Astrocyte (in vitro differentiated cells and primary cell): ENCODE data around the gene SLC25A22. TPM values are rescaled to one million over a fixed set of nuclear protein-coding genes. Genes with fewer than 3 reads are reported as not detected.

ENCODE experiments used
- DNase-seq: peaks from one replicate; pipeline ENCODE4 v3.0.0-alpha.2; 2010; ENCODE audit warnings: low read depth
- FAIRE-seq: peaks from 2 replicates; lab custom pipeline; 2011; peaks lifted over from hg19 to GRCh38; lab: Jason Lieb, UNC
- H2AFZ ChIP-seq: 2 replicates; pipeline ENCODE4 v1.6.0; 2012; ENCODE audit warnings: low read depth, low read length, inconsistent platforms
- H3K27ac ChIP-seq: 2 replicates; pipeline ENCODE4 v1.5.1; 2011; ENCODE audit warnings: low read depth, low read length, inconsistent platforms
- H3K27me3 ChIP-seq: 2 replicates; pipeline ENCODE4 v1.6.0; 2011; ENCODE audit warnings: low read length, inconsistent platforms; ENCODE audit not compliant: insufficient read depth
- H3K36me3 ChIP-seq: 2 replicates; pipeline ENCODE4 v1.5.1; 2011; ENCODE audit warnings: low read length, inconsistent platforms; ENCODE audit not compliant: insufficient read depth
- H3K4me1 ChIP-seq: 2 replicates; pipeline ENCODE4 v1.5.1; 2011; ENCODE audit warnings: low read length, inconsistent platforms; ENCODE audit not compliant: insufficient read depth
- H3K4me2 ChIP-seq: 2 replicates; pipeline ENCODE4 v1.6.0; 2012; ENCODE audit warnings: low read length, inconsistent platforms
- H3K4me3 ChIP-seq: 2 replicates; pipeline ENCODE4 v1.5.1; 2011; ENCODE audit warnings: low read depth, mild to moderate bottlenecking, low read length, inconsistent platforms; ENCODE audit not compliant: insufficient read depth
- H3K79me2 ChIP-seq: 2 replicates; pipeline ENCODE4 v1.6.0; 2012; ENCODE audit warnings: mild to moderate bottlenecking, low read length, inconsistent platforms; ENCODE audit not compliant: insufficient read depth
- H3K9ac ChIP-seq: 2 replicates; pipeline ENCODE4 v1.6.0; 2012; ENCODE audit warnings: mild to moderate bottlenecking, low read length, inconsistent platforms
- H3K9me3 ChIP-seq: 2 replicates; pipeline ENCODE4 v1.5.1; 2012; ENCODE audit warnings: low read depth, mild to moderate bottlenecking, low read length, inconsistent platforms; ENCODE audit not compliant: insufficient read depth
- H4K20me1 ChIP-seq: 2 replicates; pipeline ENCODE4 v1.6.0; 2012; ENCODE audit warnings: low read length, inconsistent platforms; ENCODE audit not compliant: insufficient read depth
- H3K27ac Mint-ChIP-seq: one replicate; pipeline ENCODE4 v1.8.0; 2021; ENCODE audit warnings: mild to moderate bottlenecking, mixed read lengths; ENCODE audit not compliant: unreplicated experiment
- H3K27me3 Mint-ChIP-seq: one replicate; pipeline ENCODE4 v1.8.0; 2021; ENCODE audit warnings: low read depth, mixed read lengths; ENCODE audit not compliant: unreplicated experiment
- H3K36me3 Mint-ChIP-seq: one replicate; pipeline ENCODE4 v1.8.0; 2021; ENCODE audit warnings: low read depth, mixed read lengths; ENCODE audit not compliant: unreplicated experiment
- H3K4me1 Mint-ChIP-seq: one replicate; pipeline ENCODE4 v1.8.0; 2021; ENCODE audit warnings: low read depth, mixed read lengths; ENCODE audit not compliant: unreplicated experiment
- H3K4me3 Mint-ChIP-seq: one replicate; pipeline ENCODE4 v1.8.0; 2021; ENCODE audit warnings: mild to moderate bottlenecking, moderate library complexity, mixed read lengths; ENCODE audit not compliant: unreplicated experiment
- H3K9me3 Mint-ChIP-seq: one replicate; pipeline ENCODE4 v1.8.0; 2021; ENCODE audit warnings: mild to moderate bottlenecking, mixed read lengths; ENCODE audit not compliant: unreplicated experiment
- CTCF ChIP-seq: IDR thresholded peaks from 2 replicates; pipeline ENCODE4 v1.5.1; 2011; ENCODE audit warnings: low read depth, mild to moderate bottlenecking, inconsistent platforms, low read length, moderate library complexity; ENCODE audit not compliant: insufficient read depth
- EZH2 ChIP-seq: IDR thresholded peaks from 2 replicates; pipeline ENCODE4 v1.6.1; 2012; ENCODE audit warnings: mild to moderate bottlenecking, low read length, inconsistent platforms; ENCODE audit not compliant: insufficient read depth
- total RNA-seq: library from RNA; stranded (reverse); gene quantifications from 2 replicates; pipeline ENCODE4 v1.2.1, GENCODE V29; 2021

SLC25A22 gene
- total RNA-seq, 1 donor from 2014 or later: 21.4 TPM

- TF ChIP-seq EZH2: no peak
- TF ChIP-seq CTCF: no peak
- Histone ChIP-seq H3K9ac (no peak overlapping the region), H3K4me1 (peaks cover 25% of the 10 kb centered on the region), H2AFZ (no peak overlapping the region), H4K20me1 (peaks cover 40% of the 10 kb centered on the region), H3K27me3 (no peaks in the 10 kb centered on the region), H3K79me2 (peaks cover 39% of the 10 kb centered on the region), H3K27ac (no peak overlapping the region), H3K9me3 (no peaks in the 10 kb centered on the region), H3K4me3 (no peak overlapping the region), H3K4me2 (no peak overlapping the region), H3K36me3 (peaks cover 23% of the 10 kb centered on the region)
- no peak for FAIRE-seq
- peaks cover 14% of the 10 kb centered on the region for H3K36me3 Mint-ChIP-seq
- no peak for DNase-seq
- H3K4me1 Mint-ChIP-seq: peaks cover 18% of the 10 kb centered on the region
- no peaks in the 10 kb centered on the region for H3K27me3 Mint-ChIP-seq
- H3K9me3 Mint-ChIP-seq: no peaks in the 10 kb centered on the region
- H3K4me3 Mint-ChIP-seq: no peak overlapping the region
- no peak overlapping the region for H3K27ac Mint-ChIP-seq
Observed at GRCh38 chr11:815675-816432, 17.8 kb upstream of the SLC25A22 start.

DNA sequence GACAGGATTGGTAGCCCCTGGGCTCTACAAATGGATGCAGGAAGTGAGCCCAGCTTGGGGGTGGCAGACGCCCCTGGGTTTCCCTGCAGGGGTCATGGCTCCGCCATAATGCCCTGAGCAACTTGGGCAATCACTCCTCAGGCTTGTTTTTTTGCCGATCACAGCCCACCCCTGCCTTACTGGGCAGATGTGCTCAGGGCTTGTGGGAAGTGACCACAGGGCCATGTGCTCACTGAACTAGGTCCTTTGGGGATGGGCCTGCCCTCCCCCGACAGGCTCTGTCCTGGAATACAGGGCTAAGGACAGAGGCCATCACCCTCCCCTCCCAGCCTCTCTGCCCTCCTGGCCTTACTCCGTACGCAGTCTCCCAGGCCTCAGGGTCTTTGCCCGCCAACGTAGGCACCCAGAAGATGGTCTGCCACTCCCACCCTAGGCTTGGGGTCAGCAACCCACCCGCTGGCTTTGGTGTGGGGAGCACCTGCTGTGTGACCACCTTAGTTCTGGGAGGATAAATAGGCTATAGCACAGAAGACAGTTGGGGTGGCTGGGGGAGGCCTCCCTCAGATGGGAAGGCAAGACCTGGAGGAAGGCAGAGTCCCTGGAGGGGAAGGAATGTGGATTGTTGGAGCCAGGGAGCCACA, 15.5 kb upstream of the SLC25A22 start:
- Histone ChIP-seq H3K4me2 (no peak overlapping the region), H3K4me1 (peaks cover 15% of the 10 kb centered on the region), H3K27me3 (no peaks in the 10 kb centered on the region), H3K36me3 (peaks cover 23% of the 10 kb centered on the region), H3K27ac (no peak overlapping the region), H2AFZ (no peak overlapping the region), H3K9ac (no peak overlapping the region), H3K9me3 (no peaks in the 10 kb centered on the region), H4K20me1 (peaks cover 39% of the 10 kb centered on the region), H3K79me2 (peaks cover 48% of the 10 kb centered on the region), H3K4me3 (no peak overlapping the region)
- no peak for TF ChIP-seq CTCF
- TF ChIP-seq EZH2: no peak
- H3K4me3 Mint-ChIP-seq: no peak overlapping the region
- no peak for FAIRE-seq
- H3K4me1 Mint-ChIP-seq: peaks cover 18% of the 10 kb centered on the region
- peaks cover 15% of the 10 kb centered on the region for H3K36me3 Mint-ChIP-seq
- no peak overlapping the region for H3K27ac Mint-ChIP-seq
- H3K9me3 Mint-ChIP-seq: no peaks in the 10 kb centered on the region
- H3K27me3 Mint-ChIP-seq: no peaks in the 10 kb centered on the region
- DNase-seq: no peak

- Mint-ChIP-seq H3K27me3 (no peaks in the 10 kb centered on the region), H3K9me3 (no peaks in the 10 kb centered on the region), H3K27ac (no peak overlapping the region), H3K4me1 (peaks cover 18% of the 10 kb centered on the region), H3K4me3 (peak overlapping the region; percentile 60), H3K36me3 (peaks cover 15% of the 10 kb centered on the region)
- Histone ChIP-seq H3K36me3 (peaks cover 23% of the 10 kb centered on the region), H3K4me1 (peaks cover 17% of the 10 kb centered on the region), H3K79me2 (peaks cover 53% of the 10 kb centered on the region), H3K27ac (no peak overlapping the region), H3K9ac (no peak overlapping the region), H3K9me3 (no peaks in the 10 kb centered on the region), H3K4me2 (no peak overlapping the region), H3K27me3 (no peaks in the 10 kb centered on the region), H3K4me3 (no peak overlapping the region), H4K20me1 (peaks cover 39% of the 10 kb centered on the region), H2AFZ (no peak overlapping the region)
- FAIRE-seq (no peak), DNase-seq (no peak)
- no peak for TF ChIP-seq EZH2
- TF ChIP-seq CTCF: no peak
Observed at GRCh38 chr11:813072-813455, 15.0 kb upstream of the SLC25A22 start.
